Spleen (tissue), 11 donors: Measurements from ENCODE around the gene ILF2. TPM values are rescaled to one million over a fixed set of nuclear protein-coding genes. Genes with fewer than 3 reads are reported as not detected.

Source experiments
- DNase-seq: peaks from one replicate; pipeline ENCODE4 v3.0.0-alpha.2; 2020
- H3K27ac ChIP-seq, 8 donors: fragments of 200-600 bp; sonication (generic) in 7 of 8; 1 replicate in 4 of 8; 2 replicates in 4 of 8; pipeline versions ENCODE4 v1.5.0 to v1.8.0; 2016 to 2021; ENCODE audit warnings: inconsistent platforms in 4 of 8, mild to moderate bottlenecking in 4 of 8, moderate library complexity in 1 of 8
- H3K27me3 ChIP-seq, 7 donors: fragments of 200-600 bp; sonication (generic) in 6 of 7; replicated peaks in 1 of 7; 1 replicate in 4 of 7; 2 replicates in 3 of 7; pipeline versions ENCODE4 v1.5.0 to v1.8.0; 2016 to 2021; ENCODE audit warnings: inconsistent platforms in 3 of 7, mild to moderate bottlenecking in 1 of 7
- H3K36me3 ChIP-seq, 6 donors: fragments of 200-600 bp; sonication (generic) in 5 of 6; 1 replicate in 4 of 6; 2 replicates in 2 of 6; pipeline versions ENCODE4 v1.5.0 to v1.8.0; 2016 to 2021; ENCODE audit warnings: inconsistent platforms in 2 of 6
- H3K4me1 ChIP-seq, 6 donors: fragments of 200-600 bp; sonication (generic) in 5 of 6; 1 replicate in 3 of 6; 2 replicates in 3 of 6; pipeline versions ENCODE4 v1.5.0 to v1.8.0; 2016 to 2021; ENCODE audit warnings: inconsistent platforms in 3 of 6
- H3K4me3 ChIP-seq, 8 donors: fragments of 200-600 bp; sonication (generic) in 7 of 8; 1 replicate in 4 of 8; 2 replicates in 4 of 8; pipeline versions ENCODE4 v1.5.0 to v1.8.0; 2016 to 2021; ENCODE audit warnings: inconsistent platforms in 4 of 8, mild to moderate bottlenecking in 4 of 8, moderate library complexity in 2 of 8
- H3K9me3 ChIP-seq, 8 donors: fragments of 200-600 bp; sonication (generic) in 7 of 8; 1 replicate in 4 of 8; 2 replicates in 4 of 8; pipeline versions ENCODE4 v1.5.0 to v1.8.0; 2016 to 2021; ENCODE audit warnings: inconsistent platforms in 4 of 8
- WGBS, 5 donors: extraction: QIAGEN DNeasy Blood & Tissue Kit in 3 of 5; methylation state at CpG; one replicate each; pipeline versions ENCODE4 v1.1.5 to v1.1.7; 2013 to 2018; 5-methylcytosine and 5-hydroxymethylcytosine counted together
- intact Hi-C: fragments of 100-400 bp; cut with DNase I; formaldehyde crosslinking; loops from one replicate; pipeline ENCODE4 v1.15.0; 2023; ENCODE audit warnings: low total_unique reads
- microRNA-seq, 3 donors: library from miRNA; unstranded; fragments of <30 nt; microRNA quantifications; one replicate each; pipeline versions ENCODE4 to v1.1.0, GENCODE V29; 2019 to 2020
- polyA plus RNA-seq, 3 donors: library from polyadenylated mRNA; stranded (reverse); fragments of 200-250 nt; gene quantifications; one replicate each; pipeline ENCODE4 v1.2.1, GENCODE V29; 2013
- small RNA-seq, 4 donors: library from RNA; depleted of rRNA; stranded (forward); fragments of <200 nt; gene quantifications; one replicate each; pipeline ENCODE3, GENCODE V24; 2016
- total RNA-seq, 7 donors: library from RNA; depleted of rRNA in 3 of 7; stranded (reverse); fragments of >200 nt in 3 of 7; fragmentation: NEBNext Ultra II Directional in 4 of 7; extraction: Animal tissue kit (Norgen Biotek cat#: 25700) in 4 of 7; gene quantifications; one replicate each; pipeline versions ENCODE4 v1.1.0 to v1.2.1, GENCODE V29; 2016 to 2021
- TF ChIP-seq, protein P1 (sequence below), 11 experiments: fragments of 200-600 bp in 7 of 11; fragments of 450-650 bp in 4 of 11; sonication (generic) in 4 of 11; IDR thresholded peaks in 8 of 11; conservative IDR thresholded peaks in 3 of 11; 1 replicate in 7 of 11; 2 replicates in 4 of 11; pipeline versions ENCODE4 v1.4.0 to v1.8.0; 2016 to 2021; ENCODE audit warnings: antibody characterized with exemption in 11 of 11, inconsistent platforms in 4 of 11, mild to moderate bottlenecking in 1 of 11
- donor health status: healthy with polysubstance abuse.
- donor health status: DM: no; HTN: no; CAD: no; lungs with moderate emphysema.
- donor health status: DM: no; HTN: no; CAD: no.
- donor health status: Bipolar disorder and iron deficiency.
- donor health status: healthy.
- donor health status: DM: no; HTN: no; CAD: no.
- donor health status: DM: yes; HTN: yes; CAD: no.

ILF2 gene
- total and polyA plus RNA-seq, 10 donors = 54.9 to 105 (median 83.9) TPM

GRCh38 chr1:153612111-153612754 is 58.6 kb downstream of the ILF2 start:
- TF ChIP-seq, protein P1, sequence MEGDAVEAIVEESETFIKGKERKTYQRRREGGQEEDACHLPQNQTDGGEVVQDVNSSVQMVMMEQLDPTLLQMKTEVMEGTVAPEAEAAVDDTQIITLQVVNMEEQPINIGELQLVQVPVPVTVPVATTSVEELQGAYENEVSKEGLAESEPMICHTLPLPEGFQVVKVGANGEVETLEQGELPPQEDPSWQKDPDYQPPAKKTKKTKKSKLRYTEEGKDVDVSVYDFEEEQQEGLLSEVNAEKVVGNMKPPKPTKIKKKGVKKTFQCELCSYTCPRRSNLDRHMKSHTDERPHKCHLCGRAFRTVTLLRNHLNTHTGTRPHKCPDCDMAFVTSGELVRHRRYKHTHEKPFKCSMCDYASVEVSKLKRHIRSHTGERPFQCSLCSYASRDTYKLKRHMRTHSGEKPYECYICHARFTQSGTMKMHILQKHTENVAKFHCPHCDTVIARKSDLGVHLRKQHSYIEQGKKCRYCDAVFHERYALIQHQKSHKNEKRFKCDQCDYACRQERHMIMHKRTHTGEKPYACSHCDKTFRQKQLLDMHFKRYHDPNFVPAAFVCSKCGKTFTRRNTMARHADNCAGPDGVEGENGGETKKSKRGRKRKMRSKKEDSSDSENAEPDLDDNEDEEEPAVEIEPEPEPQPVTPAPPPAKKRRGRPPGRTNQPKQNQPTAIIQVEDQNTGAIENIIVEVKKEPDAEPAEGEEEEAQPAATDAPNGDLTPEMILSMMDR (IDR thresholded peaks at IDR 0.05 in 8 of 11, conservative IDR thresholded peaks at IDR 0.05 in 3 of 11) = no peak
- H3K9me3 ChIP-seq = no peaks in the 10 kb centered on the region
- 64 to 88% (median 82%) methylated on average over 11 of the region's 11 CpGs for WGBS, 5 donors
- no peaks in the 10 kb centered on the region for H3K27me3 ChIP-seq
- DNase-seq = peak; percentile 57
- H3K4me3 ChIP-seq = peak overlapping the region in 6 of 8 donors; percentile 23 to 62 (median 32)
- peaks cover 0 to 5% (median 0%) of the 10 kb centered on the region in 6 donors for H3K36me3 ChIP-seq
- peaks cover 11 to 81% (median 43%) of the 10 kb centered on the region in 6 donors for H3K4me1 ChIP-seq
- H3K27ac ChIP-seq = peak overlapping the region in 7 of 8 donors; percentile 61 to 95 (median 76)
- intact Hi-C loops = no loop called here

Small RNA genes lying within 50 kb of the gene (microRNA-seq; reads per million reads assigned to microRNA genes)
- gene MIR8083 = 0 reads per million in 3 donors

Small RNA genes lying within 50 kb of the gene (small RNA-seq; reads per million reads assigned to genes)
- gene MIR8083 (0 reads per million in 4 donors), gene RN7SL372P (0 reads per million in 4 donors)

Other genes with a start within 250 kb of the ILF2 start
- gene S100A7, start 210.3 kb downstream of the ILF2 start, total RNA-seq = not detected
- gene S100A7, start 210.3 kb downstream of the ILF2 start, polyA plus RNA-seq = not detected
- 100 to 1,000 TPM; 121 to 403 (median 193) TPM for gene S100A6, start 135.0 kb downstream of the ILF2 start, total RNA-seq
- gene S100A6, start 135.0 kb downstream of the ILF2 start, polyA plus RNA-seq = 100 to 1,000 TPM; 578 to 779 (median 653) TPM
- gene S100A5, start 130.1 kb downstream of the ILF2 start, total RNA-seq = 1 to 10 TPM in 1 of 7 donors, not detected in 6; 2.8 TPM
- gene S100A5, start 130.1 kb downstream of the ILF2 start, polyA plus RNA-seq = under 1 TPM in 2 of 3 donors, not detected in 1; 0.32 to 0.46 TPM
- 100 to 1,000 TPM; 161 to 521 (median 309) TPM for gene S100A4, start 125.2 kb downstream of the ILF2 start, total RNA-seq
- 100 to 1,000 TPM; 309 to 755 (median 572) TPM for gene S100A4, start 125.2 kb downstream of the ILF2 start, polyA plus RNA-seq
- 1 to 10 TPM in 2 of 7 donors, under 1 TPM in 1, not detected in 4; 0.44 to 1.3 (median 1.0) TPM for gene S100A3, start 121.7 kb downstream of the ILF2 start, total RNA-seq
- gene S100A3, start 121.7 kb downstream of the ILF2 start, polyA plus RNA-seq = 1 to 10 TPM; 1.1 to 2.6 (median 2.2) TPM
- gene S100A2, start 105.1 kb downstream of the ILF2 start, total RNA-seq = under 1 TPM in 2 of 7 donors, not detected in 5; 0.60 to 0.97 TPM
- gene S100A2, start 105.1 kb downstream of the ILF2 start, polyA plus RNA-seq = 1 to 10 TPM in 2 of 3 donors, under 1 TPM in 1; 0.61 to 5.2 (median 2.8) TPM
- 100 to 1,000 TPM in 3 of 7 donors, 10 to 100 TPM in 4; 78.0 to 111 (median 97.0) TPM for gene S100A16, start 57.9 kb downstream of the ILF2 start, total RNA-seq
- 100 to 1,000 TPM in 1 of 3 donors, 10 to 100 TPM in 2; 52.0 to 101 (median 68.2) TPM for gene S100A16, start 57.9 kb downstream of the ILF2 start, polyA plus RNA-seq
- 1 to 10 TPM in 1 of 7 donors, under 1 TPM in 3, not detected in 3; 0.28 to 1.0 (median 0.75) TPM for gene S100A14, start 54.7 kb downstream of the ILF2 start, total RNA-seq
- 1 to 10 TPM; 1.2 to 3.0 (median 2.0) TPM for gene S100A14, start 54.7 kb downstream of the ILF2 start, polyA plus RNA-seq
- gene S100A13, start 43.5 kb downstream of the ILF2 start, total RNA-seq = 100 to 1,000 TPM in 1 of 7 donors, 10 to 100 TPM in 6; 48.8 to 103 (median 72.4) TPM
- 100 to 1,000 TPM; 118 to 146 (median 143) TPM for gene S100A13, start 43.5 kb downstream of the ILF2 start, polyA plus RNA-seq
- gene S100A1, start 42.6 kb downstream of the ILF2 start, total RNA-seq = 1 to 10 TPM in 1 of 7 donors, not detected in 6; 2.6 TPM
- 10 to 100 TPM in 1 of 3 donors, 1 to 10 TPM in 2; 1.7 to 39.7 (median 8.2) TPM for gene S100A1, start 42.6 kb downstream of the ILF2 start, polyA plus RNA-seq
- 100 to 1,000 TPM in 2 of 7 donors, 10 to 100 TPM in 5; 70.7 to 108 (median 86.3) TPM for gene CHTOP, start 36.9 kb downstream of the ILF2 start, total RNA-seq
- 10 to 100 TPM; 58.1 to 84.1 (median 73.1) TPM for gene CHTOP, start 36.9 kb downstream of the ILF2 start, polyA plus RNA-seq
- gene SNAPIN, start 12.3 kb downstream of the ILF2 start, total RNA-seq = 10 to 100 TPM; 26.3 to 60.7 (median 33.5) TPM
- 10 to 100 TPM; 37.1 to 50.3 (median 44.9) TPM for gene SNAPIN, start 12.3 kb downstream of the ILF2 start, polyA plus RNA-seq
- gene NPR1, start 7.7 kb upstream of the ILF2 start, total RNA-seq = 1 to 10 TPM in 6 of 7 donors, under 1 TPM in 1; 0.83 to 5.1 (median 2.5) TPM
- gene NPR1, start 7.7 kb upstream of the ILF2 start, polyA plus RNA-seq = 1 to 10 TPM; 2.1 to 3.6 (median 3.4) TPM
- 10 to 100 TPM; 38.1 to 66.2 (median 49.0) TPM for gene INTS3, start 57.1 kb upstream of the ILF2 start, total RNA-seq
- gene INTS3, start 57.1 kb upstream of the ILF2 start, polyA plus RNA-seq = 10 to 100 TPM; 24.7 to 51.9 (median 46.6) TPM
- 10 to 100 TPM; 11.1 to 28.4 (median 20.0) TPM for gene SLC27A3, start 104.4 kb upstream of the ILF2 start, total RNA-seq
- gene SLC27A3, start 104.4 kb upstream of the ILF2 start, polyA plus RNA-seq = 10 to 100 TPM; 23.4 to 54.5 (median 48.6) TPM